Sciatic nerve (tissue), 2 donors: Measurements from ENCODE around the gene PTPRE. TPM values are rescaled to one million over a fixed set of nuclear protein-coding genes. Genes with fewer than 3 reads are reported as not detected.
A peak's percentile ranks its signal among the peaks of the same experiment; 100 is the strongest.

Experiments
- ATAC-seq: fragments of 200-7000 bp; cut with Tn5 transposase; one replicate; pipeline ENCODE4 v1.9.1; 2020; ENCODE audit warnings: mild to moderate bottlenecking, moderate library complexity
- DNase-seq: peaks from one replicate; pipeline ENCODE4 v3.0.0-alpha.2; 2020; ENCODE audit warnings: low spot score
- intact Hi-C: fragments of 100-400 bp; cut with DNase I; formaldehyde crosslinking; loops from one replicate; pipeline ENCODE4 v1.14.2; 2022
- total RNA-seq: library from RNA; stranded (reverse); fragmentation: NEBNext Ultra II Directional; extraction: Animal tissue kit (Norgen Biotek cat#: 25700); gene quantifications from one replicate; pipeline ENCODE4 v1.2.1, GENCODE V29; 2021
- donor health status: DM: no; HTN: no; CAD: no.
- donor health status: DM: no; HTN: no; CAD: no.

PTPRE gene
- total RNA-seq, 1 donor from 2014 or later: 53.0 TPM

GRCh38 chr10:127881262-127881661, 25.6 kb upstream of the PTPRE start:
- intact Hi-C loops: no loop called here
- ATAC-seq: no peak
- DNase-seq: no peak

GRCh38 chr10:127882391-127882790, 24.5 kb upstream of the PTPRE start:
- intact Hi-C loops: no loop called here
- no peak for DNase-seq
- no peak for ATAC-seq

GRCh38 chr10:127882801-127883459, 24.0 kb upstream of the PTPRE start:
- intact Hi-C loops: no loop called here
- DNase-seq (no peak), ATAC-seq (no peak)

- no peak for DNase-seq
- ATAC-seq: no peak
- intact Hi-C loops: no loop called here
These were observed 23.4 kb upstream of the PTPRE start for GRCh38 chr10:127883516-127883915.

GRCh38 chr10:127884501-127884900, 22.4 kb upstream of the PTPRE start:
- intact Hi-C loops: no loop called here
- ATAC-seq: no peak
- DNase-seq: no peak

GRCh38 chr10:127886371-127887051, 20.4 kb upstream of the PTPRE start:
- ATAC-seq (no peak), DNase-seq (no peak)
- intact Hi-C loops: no loop called here

GRCh38 chr10:127887541-127888415, 19.1 kb upstream of the PTPRE start:
- ATAC-seq (no peak), DNase-seq (no peak)
- intact Hi-C loops: no loop called here

- intact Hi-C loops: no loop called here
- ATAC-seq (no peak), DNase-seq (no peak)
These were observed 18.2 kb upstream of the PTPRE start for GRCh38 chr10:127888521-127889312.

GRCh38 chr10:127889605-127890195, 17.2 kb upstream of the PTPRE start:
- ATAC-seq (peak; percentile 15), DNase-seq (no peak)

GRCh38 chr10:127890216-127890615, 16.7 kb upstream of the PTPRE start:
- intact Hi-C loops: no loop called here
- ATAC-seq (no peak), DNase-seq (no peak)

More at GRCh38 chr10:127889605-127890195, 17.2 kb upstream of the PTPRE start:
- intact Hi-C loops: no loop called here

- no peak for DNase-seq
- intact Hi-C loops: no loop called here
- ATAC-seq: no peak
These were observed 16.0 kb upstream of the PTPRE start for GRCh38 chr10:127890832-127891334.

- intact Hi-C loops: no loop called here
- no peak for ATAC-seq
- no peak for DNase-seq
These were observed 14.2 kb upstream of the PTPRE start, which contains the start of gene CLRN3 for GRCh38 chr10:127892743-127893142. TSS of gene CLRN3 (minus strand) at chr10:127892941. CDS start at chr10:127892784, 157 bp downstream.

- no peak for DNase-seq
- intact Hi-C loops: no loop called here
- no peak for ATAC-seq
These were observed 12.8 kb upstream of the PTPRE start for GRCh38 chr10:127894146-127894545.

GRCh38 chr10:127896590-127896989, 10.3 kb upstream of the PTPRE start:
- DNase-seq (no peak), ATAC-seq (no peak)
- intact Hi-C loops: no loop called here

GRCh38 chr10:127897177-127897576, 9.7 kb upstream of the PTPRE start:
- ATAC-seq: no peak
- DNase-seq: no peak
- intact Hi-C loops: no loop called here

- DNase-seq (no peak), ATAC-seq (peak; percentile 74)
- intact Hi-C loops: no loop called here
These were observed 7.0 kb upstream of the PTPRE start for GRCh38 chr10:127899766-127900387.

- no peak for DNase-seq
- intact Hi-C loops: no loop called here
- no peak for ATAC-seq
These were observed 3.1 kb upstream of the PTPRE start for GRCh38 chr10:127903789-127904188.
